Measurements from ENCODE around the gene MORN2. TPM values are rescaled to one million over a fixed set of nuclear protein-coding genes. Genes with fewer than 3 reads are reported as not detected.

Gene MORN2
- total and polyA plus RNA-seq, 9 of the 15 experiments (the other 6 are each of a cell fraction or from before 2014, with no cell fraction given), result 10.4 to 39.5 (median 20.8) TPM

DNA sequence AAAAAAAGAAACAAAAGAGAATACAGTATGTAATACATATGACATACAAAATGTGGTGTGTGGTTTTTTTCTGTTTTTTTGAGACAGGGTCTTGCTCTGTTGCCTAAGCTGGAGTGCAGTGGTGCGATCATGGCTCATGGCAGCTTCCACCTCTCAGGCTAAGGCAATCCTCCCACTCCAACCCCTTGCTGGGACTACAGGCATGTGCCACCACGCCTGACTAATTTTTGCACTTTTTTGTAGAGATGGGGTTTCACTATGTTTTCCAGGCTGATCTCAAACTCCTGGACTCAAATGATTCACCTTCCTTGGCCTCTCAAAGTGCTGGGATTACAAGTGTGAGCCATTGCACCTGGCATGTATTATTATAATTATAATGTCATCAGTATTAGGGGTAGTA, 39.0 kb upstream of the MORN2 start:
- ATAC-seq, result no peak
- CTCF ChIA-PET (ENCODE audit: low intra/inter-chr PET ratio), result no interaction called here

More for the DNA sequence above, 39.0 kb upstream of the MORN2 start:
- Histone ChIP-seq H3K9me1 (ENCODE audit: control insufficient read depth, insufficient read depth, low read length) (no peaks in the 10 kb centered on the region), H3K9me3 (replicated peaks; ENCODE audit: control insufficient read depth, insufficient read depth, low read depth, low read length) (no peaks in the 10 kb centered on the region), H3K27me3 (ENCODE audit: control insufficient read depth in 2 of 2, insufficient read depth in 2 of 2, low read length in 2 of 2) (no peaks in the 10 kb centered on the region), H3K36me3 (ENCODE audit: control insufficient read depth, insufficient read depth, low read length) (peaks cover 27% of the 10 kb centered on the region; the same call in 2 of the 3 replicates), H3K4me2 (ENCODE audit: insufficient read depth, low read length) (no peak overlapping the region), H3K9ac (ENCODE audit: insufficient read depth in 1 of 2, low read depth in 2 of 2, low read length in 2 of 2) (no peak overlapping the region), H4K20me1 (replicated peaks; ENCODE audit: control insufficient read depth, insufficient read depth, low read length) (no peaks in the 10 kb centered on the region), H3K79me2 (ENCODE audit: control insufficient read depth, insufficient read depth, low read length) (no peaks in the 10 kb centered on the region), H3K4me1 (replicated peaks in 1 of 2; ENCODE audit: control insufficient read depth in 2 of 2, insufficient read depth in 2 of 2, low read length in 2 of 2) (no peaks in the 10 kb centered on the region), H2AFZ (ENCODE audit: low read depth, low read length) (no peak overlapping the region), H3K27ac (ENCODE audit: extremely low read depth, low read depth, low read length) (no peak overlapping the region), H3K4me3 (no peak overlapping the region)
- WGBS (ENCODE audit: insufficient coverage, low coverage, missing lambda C conversion rate), result 76% methylated on average over 2 of the region's 2 CpGs
- FAIRE-seq (no peak), DNase-seq (ENCODE audit: extremely low read depth in 1 of 4, low spot score in 3 of 4) (no peak)
- in situ Hi-C loops (cut with MboI), result no loop called here
- intact Hi-C loops (cut with micrococcal nuclease), result loop anchor here (5.0 kb wide), 1 partner anchor 299 kb away; no protein-coding TSS in a partner anchor
- TF ChIP-seq, protein P1, sequence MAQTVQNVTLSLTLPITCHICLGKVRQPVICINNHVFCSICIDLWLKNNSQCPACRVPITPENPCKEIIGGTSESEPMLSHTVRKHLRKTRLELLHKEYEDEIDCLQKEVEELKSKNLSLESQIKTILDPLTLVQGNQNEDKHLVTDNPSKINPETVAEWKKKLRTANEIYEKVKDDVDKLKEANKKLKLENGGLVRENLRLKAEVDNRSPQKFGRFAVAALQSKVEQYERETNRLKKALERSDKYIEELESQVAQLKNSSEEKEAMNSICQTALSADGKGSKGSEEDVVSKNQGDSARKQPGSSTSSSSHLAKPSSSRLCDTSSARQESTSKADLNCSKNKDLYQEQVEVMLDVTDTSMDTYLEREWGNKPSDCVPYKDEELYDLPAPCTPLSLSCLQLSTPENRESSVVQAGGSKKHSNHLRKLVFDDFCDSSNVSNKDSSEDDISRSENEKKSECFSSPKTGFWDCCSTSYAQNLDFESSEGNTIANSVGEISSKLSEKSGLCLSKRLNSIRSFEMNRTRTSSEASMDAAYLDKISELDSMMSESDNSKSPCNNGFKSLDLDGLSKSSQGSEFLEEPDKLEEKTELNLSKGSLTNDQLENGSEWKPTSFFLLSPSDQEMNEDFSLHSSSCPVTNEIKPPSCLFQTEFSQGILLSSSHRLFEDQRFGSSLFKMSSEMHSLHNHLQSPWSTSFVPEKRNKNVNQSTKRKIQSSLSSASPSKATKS (CRISPR knock-in tag; IDR thresholded peaks at IDR 0.05), result no peak
- TF ChIP-seq, protein P2, sequence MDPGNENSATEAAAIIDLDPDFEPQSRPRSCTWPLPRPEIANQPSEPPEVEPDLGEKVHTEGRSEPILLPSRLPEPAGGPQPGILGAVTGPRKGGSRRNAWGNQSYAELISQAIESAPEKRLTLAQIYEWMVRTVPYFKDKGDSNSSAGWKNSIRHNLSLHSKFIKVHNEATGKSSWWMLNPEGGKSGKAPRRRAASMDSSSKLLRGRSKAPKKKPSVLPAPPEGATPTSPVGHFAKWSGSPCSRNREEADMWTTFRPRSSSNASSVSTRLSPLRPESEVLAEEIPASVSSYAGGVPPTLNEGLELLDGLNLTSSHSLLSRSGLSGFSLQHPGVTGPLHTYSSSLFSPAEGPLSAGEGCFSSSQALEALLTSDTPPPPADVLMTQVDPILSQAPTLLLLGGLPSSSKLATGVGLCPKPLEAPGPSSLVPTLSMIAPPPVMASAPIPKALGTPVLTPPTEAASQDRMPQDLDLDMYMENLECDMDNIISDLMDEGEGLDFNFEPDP (CRISPR knock-in tag; IDR thresholded peaks at IDR 0.05), result no peak
- TF ChIP-seq ZBTB7A (IDR thresholded peaks at IDR 0.05; ENCODE audit: borderline replicate concordance, control insufficient read depth, low read depth, low read length) (no peak), NR4A1 (CRISPR knock-in tag; IDR thresholded peaks at IDR 0.05) (no peak), NR4A1 (tag; IDR thresholded peaks at IDR 0.05) (no peak), ELF1 (tag; IDR thresholded peaks at IDR 0.05) (no peak), ERF (CRISPR knock-in tag; IDR thresholded peaks at IDR 0.05) (no peak), ADNP (tag; IDR thresholded peaks at IDR 0.05) (no peak), PHB (CRISPR knock-in tag; IDR thresholded peaks at IDR 0.05) (no peak), ZNF780A (CRISPR knock-in tag; IDR thresholded peaks at IDR 0.05) (no peak), MBD2 (IDR thresholded peaks at IDR 0.05; ENCODE audit: borderline replicate concordance, low read depth) (no peak)
- TF ChIP-seq, protein P3, sequence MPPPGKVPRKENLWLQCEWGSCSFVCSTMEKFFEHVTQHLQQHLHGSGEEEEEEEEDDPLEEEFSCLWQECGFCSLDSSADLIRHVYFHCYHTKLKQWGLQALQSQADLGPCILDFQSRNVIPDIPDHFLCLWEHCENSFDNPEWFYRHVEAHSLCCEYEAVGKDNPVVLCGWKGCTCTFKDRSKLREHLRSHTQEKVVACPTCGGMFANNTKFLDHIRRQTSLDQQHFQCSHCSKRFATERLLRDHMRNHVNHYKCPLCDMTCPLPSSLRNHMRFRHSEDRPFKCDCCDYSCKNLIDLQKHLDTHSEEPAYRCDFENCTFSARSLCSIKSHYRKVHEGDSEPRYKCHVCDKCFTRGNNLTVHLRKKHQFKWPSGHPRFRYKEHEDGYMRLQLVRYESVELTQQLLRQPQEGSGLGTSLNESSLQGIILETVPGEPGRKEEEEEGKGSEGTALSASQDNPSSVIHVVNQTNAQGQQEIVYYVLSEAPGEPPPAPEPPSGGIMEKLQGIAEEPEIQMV (tag; conservative IDR thresholded peaks at IDR 0.05; ENCODE audit: low read depth), result no peak
- TF ChIP-seq, protein P4, sequence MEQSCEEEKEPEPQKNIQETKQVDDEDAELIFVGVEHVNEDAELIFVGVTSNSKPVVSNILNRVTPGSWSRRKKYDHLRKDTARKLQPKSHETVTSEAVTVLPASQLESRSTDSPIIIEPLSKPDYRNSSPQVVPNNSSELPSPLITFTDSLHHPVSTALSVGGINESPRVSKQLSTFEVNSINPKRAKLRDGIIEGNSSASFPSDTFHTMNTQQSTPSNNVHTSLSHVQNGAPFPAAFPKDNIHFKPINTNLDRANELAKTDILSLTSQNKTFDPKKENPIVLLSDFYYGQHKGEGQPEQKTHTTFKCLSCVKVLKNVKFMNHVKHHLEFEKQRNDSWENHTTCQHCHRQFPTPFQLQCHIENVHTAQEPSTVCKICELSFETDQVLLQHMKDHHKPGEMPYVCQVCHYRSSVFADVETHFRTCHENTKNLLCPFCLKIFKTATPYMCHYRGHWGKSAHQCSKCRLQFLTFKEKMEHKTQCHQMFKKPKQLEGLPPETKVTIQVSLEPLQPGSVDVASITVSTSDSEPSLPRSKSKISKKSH (CRISPR knock-in tag; IDR thresholded peaks at IDR 0.05), result no peak
- POLR2A ChIA-PET, result no interaction called here
- BruUV-seq (replicated peaks), result no TSS peak

Data from K562 (cell line).